Pancreas (tissue), 10 donors: ENCODE measurements around the gene HPS4. TPM values are rescaled to one million over a fixed set of nuclear protein-coding genes. Genes with fewer than 3 reads are reported as not detected.
A peak's percentile ranks its signal among the peaks of the same experiment; 100 is the strongest.

Experiments used
- ATAC-seq, 4 donors: fragments of 200-7000 bp; cut with Tn5 transposase; one replicate each; pipeline versions ENCODE4 v1.8.0 to v1.9.1; 2020; ENCODE audit warnings: mild to moderate bottlenecking in 4 of 4, moderate library complexity in 4 of 4
- DNase-seq, 6 donors: peaks; one replicate each; pipeline ENCODE4 v3.0.0-alpha.2; 2020
- FAIRE-seq: peaks from 2 replicates; lab custom pipeline; 2012; peaks lifted over from hg19 to GRCh38; lab: Jason Lieb, UNC
- H3K27ac ChIP-seq, 4 donors: fragments of 200-600 bp; sonication (generic); 1 replicate in 3 of 4; 2 replicates in 1 of 4; pipeline versions ENCODE4 v1.5.0 to v1.8.0; 2020
- H3K27me3 ChIP-seq, 4 donors: fragments of 200-600 bp; one replicate each; pipeline ENCODE4 v1.8.0; 2021
- H3K36me3 ChIP-seq, 3 donors: fragments of 200-600 bp; sonication (generic) in 1 of 3; one replicate each; pipeline versions ENCODE4 v1.5.0 to v1.8.0; 2020 to 2021
- H3K4me1 ChIP-seq, 3 donors: fragments of 200-600 bp; one replicate each; pipeline ENCODE4 v1.8.0; 2021
- H3K4me3 ChIP-seq, 4 donors: fragments of 200-600 bp; sonication (generic) in 2 of 4; one replicate each; pipeline versions ENCODE4 v1.5.0 to v1.8.0; 2020 to 2021
- H3K9me3 ChIP-seq, 4 donors: fragments of 200-600 bp; one replicate each; pipeline ENCODE4 v1.8.0; 2021
- CTCF ChIP-seq, 4 donors: fragments of 200-600 bp; sonication (generic) in 3 of 4; IDR thresholded peaks; one replicate each; pipeline versions ENCODE4 v1.5.0 to v1.8.0; 2021; ENCODE audit warnings: antibody characterized with exemption in 4 of 4
- WGBS, 2 donors: extraction: QIAGEN DNeasy Blood & Tissue Kit; methylation state at CpG; one replicate each; pipeline ENCODE4 v1.1.7; 2013; 5-methylcytosine and 5-hydroxymethylcytosine counted together
- intact Hi-C, 3 donors: fragments of 100-400 bp; cut with DNase I; formaldehyde crosslinking; loops; one replicate each; pipeline versions ENCODE4 v1.11.1 to v1.14.2; 2022
- polyA plus RNA-seq, 2 donors: library from polyadenylated mRNA; stranded (reverse); fragments of 200-250 nt; gene quantifications; one replicate each; pipeline ENCODE4 v1.2.3, GENCODE V29; 2013
- total RNA-seq, 6 donors: library from RNA; stranded (reverse); fragmentation: NEBNext Ultra II Directional in 4 of 6; extraction: Animal tissue kit (Norgen Biotek cat#: 25700) in 4 of 6; gene quantifications; one replicate each; pipeline versions ENCODE4 v1.2.1 to v1.2.4, GENCODE V29; 2021 to 2023
- donor health status: healthy with polysubstance abuse.
- donor health status: DM: no; HTN: no; CAD: no; lungs with moderate emphysema.
- donor health status: DM: no; HTN: no; CAD: no.
- donor health status: control.
- donor health status: control.
- donor health status: Bipolar disorder and iron deficiency.
- donor health status: DM: yes; HTN: yes; CAD: no.
- donor health status: DM: no; HTN: no; CAD: no.
- donor health status: DM: no; HTN: no; CAD: no.
- donor health status: DM: yes; HTN: yes; CAD: no.

HPS4 gene
- total and polyA plus RNA-seq, 8 donors, result 14.4 to 29.5 (median 20.5) TPM

GRCh38 chr22:26445577-26446275, 37.9 kb downstream of the HPS4 start:
- no peaks in the 10 kb centered on the region for H3K9me3 ChIP-seq
- H3K4me1 ChIP-seq, result no peaks in the 10 kb centered on the region
- no peak for DNase-seq
- intact Hi-C loops, result no loop called here
- H3K36me3 ChIP-seq, result peaks cover 0 to 2% (median 0%) of the 10 kb centered on the region in 3 donors
- H3K27me3 ChIP-seq, result no peaks in the 10 kb centered on the region
- peak in 2 of 4 donors; percentile 37 to 40 for ATAC-seq
- no peak overlapping the region for H3K4me3 ChIP-seq
- TF ChIP-seq CTCF (IDR thresholded peaks at IDR 0.05), result no peak
- no peak overlapping the region for H3K27ac ChIP-seq
- WGBS, 2 donors, result 46 to 48% methylated on average over 15 of the region's 15 CpGs
- no peak for FAIRE-seq

GRCh38 chr22:26444777-26445176, 38.8 kb downstream of the HPS4 start:
- intact Hi-C loops, result no loop called here
- FAIRE-seq (no peak), ATAC-seq (peak in 2 of 4 donors; percentile 37 to 38)

GRCh38 chr22:26443901-26444690, 39.5 kb downstream of the HPS4 start:
- no peak for ATAC-seq
- Histone ChIP-seq H3K9me3 (no peaks in the 10 kb centered on the region), H3K4me1 (no peaks in the 10 kb centered on the region), H3K4me3 (no peak overlapping the region), H3K36me3 (no peaks in the 10 kb centered on the region), H3K27ac (no peak overlapping the region), H3K27me3 (no peaks in the 10 kb centered on the region)
- DNase-seq, result no peak
- TF ChIP-seq CTCF (IDR thresholded peaks at IDR 0.05), result no peak
- intact Hi-C loops, result no loop called here
- FAIRE-seq, result no peak
- WGBS, 2 donors, result 82 to 86% methylated on average over 16 of the region's 16 CpGs

More at GRCh38 chr22:26444777-26445176, 38.8 kb downstream of the HPS4 start:
- no peak for DNase-seq
- H3K27ac ChIP-seq, result no peak overlapping the region
- no peak for TF ChIP-seq CTCF (IDR thresholded peaks at IDR 0.05)
- H3K36me3 ChIP-seq, result no peaks in the 10 kb centered on the region
- no peaks in the 10 kb centered on the region for H3K4me1 ChIP-seq
- 79 to 80% methylated on average over 8 of the region's 8 CpGs for WGBS, 2 donors
- no peak overlapping the region for H3K4me3 ChIP-seq
- no peaks in the 10 kb centered on the region for H3K27me3 ChIP-seq
- H3K9me3 ChIP-seq, result no peaks in the 10 kb centered on the region

GRCh38 chr22:26442086-26442756, 41.4 kb downstream of the HPS4 start:
- Histone ChIP-seq H3K27ac (no peak overlapping the region), H3K4me1 (no peaks in the 10 kb centered on the region), H3K9me3 (no peaks in the 10 kb centered on the region), H3K36me3 (no peaks in the 10 kb centered on the region), H3K27me3 (no peaks in the 10 kb centered on the region), H3K4me3 (no peak overlapping the region)
- ATAC-seq (no peak), DNase-seq (no peak), FAIRE-seq (no peak)
- TF ChIP-seq CTCF (IDR thresholded peaks at IDR 0.05), result no peak
- WGBS, 2 donors, result 86 to 89% methylated on average over 4 of the region's 4 CpGs
- intact Hi-C loops, result no loop called here
